Measurements from ENCODE around the gene ITPR2.

ITPR2 gene

GRCh38 chr12:26373606-26374495 lies 459.1 kb downstream of the ITPR2 start:
- DNase-seq: no peak

- no peak for DNase-seq
Measured at GRCh38 chr12:26372866-26373265, 460.1 kb downstream of the ITPR2 start.

GRCh38 chr12:26370098-26370497 lies 462.9 kb downstream of the ITPR2 start:
- no peak for DNase-seq

- no peak for DNase-seq
Measured at GRCh38 chr12:26369588-26369987, 463.4 kb downstream of the ITPR2 start.

GRCh38 chr12:26367991-26368730 lies 464.8 kb downstream of the ITPR2 start:
- no peak for DNase-seq

- no peak for DNase-seq
Measured at GRCh38 chr12:26361964-26362363, 471.0 kb downstream of the ITPR2 start.

GRCh38 chr12:26360062-26360461 lies 472.9 kb downstream of the ITPR2 start:
- DNase-seq: no peak

- DNase-seq: no peak
Measured at GRCh38 chr12:26359576-26359975, 473.4 kb downstream of the ITPR2 start.

- DNase-seq: no peak
Measured at GRCh38 chr12:26358651-26359050, 474.3 kb downstream of the ITPR2 start.

- DNase-seq: no peak
Measured at GRCh38 chr12:26347300-26347699, 485.7 kb downstream of the ITPR2 start.

GRCh38 chr12:26346736-26347135 lies 486.3 kb downstream of the ITPR2 start:
- no peak for DNase-seq

- no peak for DNase-seq
Measured at GRCh38 chr12:26345471-26346003, 487.5 kb downstream of the ITPR2 start.

- no peak for DNase-seq
Measured at GRCh38 chr12:26341491-26341890, 491.5 kb downstream of the ITPR2 start.

- no peak for DNase-seq
Measured at GRCh38 chr12:26340649-26341048, 492.3 kb downstream of the ITPR2 start.

GRCh38 chr12:26339976-26340375 lies 493.0 kb downstream of the ITPR2 start:
- no peak for DNase-seq

- no peak for DNase-seq
Measured at GRCh38 chr12:26338586-26339572, 494.1 kb downstream of the ITPR2 start.

- DNase-seq: no peak
Measured at GRCh38 chr12:26335651-26336050, 497.3 kb downstream of the ITPR2 start.

GRCh38 chr12:26334621-26335124 lies 498.3 kb downstream of the ITPR2 start:
- DNase-seq: no peak

GRCh38 chr12:26331960-26332359 lies 501.0 kb downstream of the ITPR2 start:
- DNase-seq: no peak

GRCh38 chr12:26331136-26331535 lies 501.9 kb downstream of the ITPR2 start:
- DNase-seq: no peak

- no peak for DNase-seq
Measured at GRCh38 chr12:26327975-26328644, 504.9 kb downstream of the ITPR2 start.

GRCh38 chr12:26323673-26324072 lies 509.3 kb downstream of the ITPR2 start:
- no peak for DNase-seq
